Esophagus muscularis mucosa (tissue), 4 donors: ENCODE data around the gene FKBP2. TPM values are rescaled to one million over a fixed set of nuclear protein-coding genes. Genes with fewer than 3 reads are reported as not detected.

Source experiments
- DNase-seq: peaks from one replicate; pipeline ENCODE4 v3.0.0-alpha.2; 2017; ENCODE audit errors: extremely low spot score
- H3K27ac ChIP-seq, 4 donors: fragments of 200-600 bp; sonication (generic); replicated peaks in 1 of 4; 1 replicate in 3 of 4; 2 replicates in 1 of 4; pipeline ENCODE4 v1.5.1; 2016 to 2019; ENCODE audit warnings: mild to moderate bottlenecking in 1 of 4
- H3K27me3 ChIP-seq, 4 donors: fragments of 200-600 bp; sonication (generic); one replicate each; pipeline versions ENCODE4 v1.5.1 to v1.6.0; 2016 to 2019
- H3K36me3 ChIP-seq, 4 donors: fragments of 200-600 bp; sonication (generic); one replicate each; pipeline ENCODE4 v1.5.1; 2016 to 2019
- H3K4me1 ChIP-seq, 4 donors: fragments of 200-600 bp; sonication (generic); one replicate each; pipeline ENCODE4 v1.5.1; 2016 to 2019
- H3K4me3 ChIP-seq, 4 donors: fragments of 200-600 bp; sonication (generic); 1 replicate in 2 of 4; 2 replicates in 2 of 4; pipeline ENCODE4 v1.5.1; 2016 to 2019; ENCODE audit warnings: mild to moderate bottlenecking in 4 of 4, moderate library complexity in 1 of 4
- H3K9me3 ChIP-seq, 4 donors: fragments of 200-600 bp; sonication (generic); 1 replicate in 3 of 4; 2 replicates in 1 of 4; pipeline ENCODE4 v1.5.1; 2016 to 2019
- EP300 ChIP-seq: sonication (generic); formaldehyde crosslinking; IDR thresholded peaks from one replicate; pipeline ENCODE4 v1.6.1; 2017; ENCODE audit warnings: antibody characterized with exemption
- POLR2A ChIP-seq: fragments of 450-650 bp; IDR thresholded peaks from one replicate; pipeline ENCODE4 v1.6.1; 2017; ENCODE audit warnings: antibody characterized with exemption, moderate library complexity, mild to moderate bottlenecking, low read depth
- POLR2AphosphoS5 ChIP-seq, 2 donors: sonication (generic); formaldehyde crosslinking; IDR thresholded peaks; one replicate each; pipeline ENCODE4 v1.6.1; 2017; ENCODE audit warnings: antibody characterized with exemption in 2 of 2
- WGBS: methylation state at CpG from one replicate; pipeline ENCODE4 v1.1.5; 2018; 5-methylcytosine and 5-hydroxymethylcytosine counted together
- intact Hi-C: fragments of 100-400 bp; cut with DNase I; formaldehyde crosslinking; loops from one replicate; pipeline ENCODE4 v1.15.1; 2023
- total RNA-seq, 4 donors: library from RNA; depleted of rRNA; stranded (reverse); fragments of >200 nt; gene quantifications; one replicate each; pipeline versions ENCODE4 v1.1.0 to v1.2.1, GENCODE V29; 2016
- TF ChIP-seq, protein P1 (sequence below), 3 experiments: fragments of 200-600 bp in 2 of 3; fragments of 450-650 bp in 1 of 3; sonication (generic) in 2 of 3; IDR thresholded peaks; one replicate each; pipeline ENCODE4 v1.5.1; 2017 to 2019; ENCODE audit warnings: antibody characterized with exemption in 3 of 3, mild to moderate bottlenecking in 2 of 3, moderate library complexity in 1 of 3

Gene FKBP2
- total RNA-seq, 4 donors from 2014 or later, result 49.0 to 87.8 (median 65.5) TPM

DNA sequence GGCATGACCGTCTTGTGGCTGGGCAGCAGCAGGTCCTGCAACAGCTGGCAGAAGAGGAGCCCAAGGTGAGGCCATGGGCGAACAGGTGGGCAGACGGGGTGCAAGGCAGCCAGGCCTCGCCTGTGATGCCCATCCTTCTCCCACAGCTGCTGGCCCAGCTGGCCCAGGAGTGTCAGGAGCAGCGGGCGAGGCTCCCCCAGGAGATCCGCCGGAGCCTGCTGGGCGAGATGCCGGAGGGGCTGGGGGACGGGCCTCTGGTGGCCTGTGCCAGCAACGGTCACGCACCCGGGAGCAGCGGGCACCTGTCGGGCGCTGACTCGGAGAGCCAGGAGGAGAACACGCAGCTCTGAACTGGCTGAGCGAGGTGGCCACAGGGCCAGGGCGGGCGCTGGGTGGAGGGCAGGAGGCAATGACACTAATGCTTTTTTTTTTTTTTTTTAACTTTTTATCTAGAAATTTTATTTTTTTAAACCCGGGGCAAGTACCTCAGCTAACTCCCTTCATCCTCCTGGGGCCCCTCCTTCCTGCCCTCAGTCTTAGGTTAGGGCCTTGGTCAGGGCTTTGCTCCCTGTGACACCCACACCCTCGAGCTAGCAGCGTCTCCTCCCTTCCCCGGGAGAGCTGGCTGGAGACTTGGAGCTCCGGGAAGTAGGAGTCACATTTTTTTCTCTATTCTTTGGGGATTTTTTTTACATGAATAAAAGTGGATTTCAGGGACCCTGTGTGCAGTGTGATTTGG, 26.5 kb downstream of the FKBP2 start:
- no peaks in the 10 kb centered on the region for H3K9me3 ChIP-seq
- TF ChIP-seq, protein P1, sequence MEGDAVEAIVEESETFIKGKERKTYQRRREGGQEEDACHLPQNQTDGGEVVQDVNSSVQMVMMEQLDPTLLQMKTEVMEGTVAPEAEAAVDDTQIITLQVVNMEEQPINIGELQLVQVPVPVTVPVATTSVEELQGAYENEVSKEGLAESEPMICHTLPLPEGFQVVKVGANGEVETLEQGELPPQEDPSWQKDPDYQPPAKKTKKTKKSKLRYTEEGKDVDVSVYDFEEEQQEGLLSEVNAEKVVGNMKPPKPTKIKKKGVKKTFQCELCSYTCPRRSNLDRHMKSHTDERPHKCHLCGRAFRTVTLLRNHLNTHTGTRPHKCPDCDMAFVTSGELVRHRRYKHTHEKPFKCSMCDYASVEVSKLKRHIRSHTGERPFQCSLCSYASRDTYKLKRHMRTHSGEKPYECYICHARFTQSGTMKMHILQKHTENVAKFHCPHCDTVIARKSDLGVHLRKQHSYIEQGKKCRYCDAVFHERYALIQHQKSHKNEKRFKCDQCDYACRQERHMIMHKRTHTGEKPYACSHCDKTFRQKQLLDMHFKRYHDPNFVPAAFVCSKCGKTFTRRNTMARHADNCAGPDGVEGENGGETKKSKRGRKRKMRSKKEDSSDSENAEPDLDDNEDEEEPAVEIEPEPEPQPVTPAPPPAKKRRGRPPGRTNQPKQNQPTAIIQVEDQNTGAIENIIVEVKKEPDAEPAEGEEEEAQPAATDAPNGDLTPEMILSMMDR (IDR thresholded peaks at IDR 0.05), result no peak
- TF ChIP-seq POLR2A (no peak), EP300 (no peak), POLR2AphosphoS5 (IDR thresholded peaks at IDR 0.05) (no peak)
- H3K36me3 ChIP-seq, result peaks cover 13 to 51% (median 49%) of the 10 kb centered on the region in 4 donors
- H3K27ac ChIP-seq, result peak overlapping the region; percentile 91 to 98 (median 96)
- intact Hi-C loops, result loop anchor here (5.0 kb wide), 1 partner anchor 35 kb away; the partner anchor contains the start of gene CATSPERZ
- no peak overlapping the region for H3K4me3 ChIP-seq
- peaks cover 32 to 33% (median 33%) of the 10 kb centered on the region in 4 donors for H3K4me1 ChIP-seq
- 72% methylated on average over 24 of the region's 27 CpGs for WGBS
- H3K27me3 ChIP-seq, result no peaks in the 10 kb centered on the region
- no peak for DNase-seq

DNA sequence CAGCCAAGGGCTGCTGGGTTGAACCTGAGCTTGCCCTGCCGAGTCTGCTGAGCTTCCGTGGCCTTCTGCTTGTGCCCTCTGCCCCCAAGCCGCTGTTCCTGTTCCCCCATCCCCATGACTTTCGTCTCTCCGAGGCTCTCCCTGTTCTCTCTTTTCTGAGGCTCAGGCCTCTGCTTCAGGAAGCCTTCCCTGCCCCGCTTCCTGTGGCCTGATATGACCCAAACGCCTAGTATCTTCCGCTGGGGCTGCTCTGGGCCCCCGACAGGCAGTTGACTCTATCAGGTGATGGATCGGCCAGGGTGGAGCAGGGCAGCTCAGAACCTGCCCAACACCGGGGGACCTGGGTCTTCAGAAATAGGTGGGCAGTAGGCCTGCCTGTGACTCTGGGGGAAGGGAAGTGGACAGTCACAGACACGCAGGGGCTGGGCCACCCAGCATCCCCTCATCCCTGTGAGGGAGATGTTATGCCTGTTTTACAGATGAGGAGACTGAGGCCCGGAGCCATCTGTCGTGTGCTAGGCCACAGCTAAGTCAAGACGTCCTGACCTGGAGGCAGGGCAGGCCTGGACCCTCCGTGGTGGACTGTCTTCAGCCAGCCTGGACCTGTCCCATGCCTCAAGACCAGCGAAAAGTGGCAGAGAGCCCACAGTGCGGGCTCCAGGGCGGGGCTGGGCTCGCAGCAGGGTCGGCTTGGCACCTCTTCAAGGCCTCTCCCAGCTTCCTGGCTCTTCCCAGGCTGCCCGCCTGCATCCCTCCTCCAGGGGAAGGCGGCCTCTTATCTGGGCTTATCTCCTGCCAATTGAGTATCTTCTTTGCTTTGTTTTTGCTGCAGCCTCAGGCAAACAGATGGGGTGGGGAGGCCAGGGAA, 27.4 kb downstream of the FKBP2 start:
- TF ChIP-seq EP300 (no peak), POLR2A (no peak), POLR2AphosphoS5 (IDR thresholded peaks at IDR 0.05) (no peak)
- TF ChIP-seq, protein P1 (IDR thresholded peaks at IDR 0.05), result no peak
- Histone ChIP-seq H3K4me3 (peak overlapping the region; percentile 70 to 81 (median 78)), H3K36me3 (peaks cover 9 to 43% (median 41%) of the 10 kb centered on the region in 4 donors), H3K9me3 (no peaks in the 10 kb centered on the region), H3K4me1 (peaks cover 34 to 37% (median 35%) of the 10 kb centered on the region in 4 donors), H3K27me3 (no peaks in the 10 kb centered on the region), H3K27ac (peak overlapping the region; percentile 91 to 98 (median 96))
- intact Hi-C loops, result loop anchor here (5.0 kb wide), 1 partner anchor 34 kb away; the partner anchor contains the start of gene CATSPERZ
- WGBS, result 40% methylated on average over 17 of the region's 23 CpGs
- no peak for DNase-seq

DNA sequence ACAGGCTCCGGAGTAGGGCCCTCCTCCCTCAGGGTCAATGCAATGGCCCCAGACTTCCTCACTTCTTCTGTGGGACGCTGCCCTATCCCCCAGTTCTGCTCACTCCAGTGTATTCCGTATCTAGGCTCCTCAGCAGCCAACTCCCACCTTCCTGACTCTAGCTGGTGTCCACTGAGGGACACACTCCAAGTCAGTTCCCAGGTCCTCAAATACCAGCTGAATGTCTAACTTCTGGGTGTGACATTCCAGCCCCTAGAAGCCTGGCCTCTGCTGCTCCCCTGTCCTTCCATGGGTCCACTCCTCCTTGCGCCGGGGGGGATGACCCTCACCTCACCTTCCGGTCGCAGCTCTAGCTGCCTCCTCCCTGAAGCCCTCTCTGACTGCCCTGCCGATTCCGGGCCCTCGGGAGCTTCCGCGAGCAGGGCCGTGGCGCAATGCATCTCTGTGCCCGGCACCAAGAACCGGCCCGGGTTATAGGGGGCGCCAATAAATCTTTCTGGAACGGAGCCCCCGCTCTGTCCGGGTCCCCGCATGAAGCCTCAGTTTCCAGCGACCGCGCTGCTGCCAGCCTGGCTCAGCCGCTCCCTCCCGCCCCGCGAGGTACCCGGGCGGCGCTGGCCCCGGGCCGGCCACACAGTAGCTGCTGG, 28.1 kb downstream of the FKBP2 start:
- intact Hi-C loops, result loop anchor here (5.0 kb wide), 1 partner anchor 33 kb away; the partner anchor contains the start of gene CATSPERZ
- Histone ChIP-seq H3K9me3 (no peaks in the 10 kb centered on the region), H3K27ac (peak overlapping the region; percentile 91 to 98 (median 96)), H3K27me3 (no peaks in the 10 kb centered on the region), H3K4me1 (peaks cover 34 to 37% (median 36%) of the 10 kb centered on the region in 4 donors), H3K4me3 (peak overlapping the region; percentile 70 to 81 (median 78)), H3K36me3 (peaks cover 8 to 36% (median 34%) of the 10 kb centered on the region in 4 donors)
- TF ChIP-seq POLR2AphosphoS5 (IDR thresholded peaks at IDR 0.05) (peak in 1 of 2 donors; percentile 45), POLR2A (no peak)
- DNase-seq, result no peak
- WGBS, result 4% methylated on average over 5 of the region's 34 CpGs

DNA sequence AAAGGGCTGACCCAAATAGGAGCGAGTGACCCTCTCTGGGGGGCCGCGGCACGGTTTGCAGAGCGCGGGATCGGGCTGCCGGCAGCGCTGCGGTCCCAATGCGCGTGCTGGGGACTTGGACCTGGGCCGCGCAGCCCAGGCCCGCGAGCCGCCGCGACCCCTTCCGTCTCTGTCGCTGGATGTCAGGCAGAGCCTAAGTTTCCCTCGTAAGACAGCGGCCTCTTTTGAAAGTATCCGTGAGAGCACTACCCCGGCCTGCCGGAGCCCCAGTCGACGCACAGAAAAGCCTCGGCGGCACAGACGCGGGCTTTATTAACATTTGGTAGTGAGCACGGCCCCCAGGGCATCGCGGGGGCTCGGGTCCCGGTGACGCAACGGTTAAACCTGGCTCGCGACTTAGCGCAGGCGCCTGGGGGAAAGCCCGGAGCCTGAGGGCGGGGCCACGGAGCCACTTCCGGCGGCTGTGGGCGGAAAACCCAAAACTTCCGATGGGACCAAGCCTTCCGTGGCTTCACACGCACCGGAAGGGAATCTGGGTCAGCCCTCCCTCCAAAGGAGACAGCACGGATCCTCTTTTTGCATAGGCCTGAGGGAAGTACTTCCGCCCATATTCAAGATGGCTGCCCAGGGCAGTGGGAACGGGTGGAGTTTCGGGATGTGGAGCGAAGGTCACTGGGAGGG, 28.8 kb downstream of the FKBP2 start:
- H3K27me3 ChIP-seq, result no peaks in the 10 kb centered on the region
- TF ChIP-seq EP300, result no peak
- TF ChIP-seq, protein P1 (IDR thresholded peaks at IDR 0.05), result peak in 1 of 3 experiments; percentile 35
- TF ChIP-seq POLR2A, result peak; percentile 4
- peak in 1 of 2 donors; percentile 96 for TF ChIP-seq POLR2AphosphoS5 (IDR thresholded peaks at IDR 0.05)
- DNase-seq, result peak; percentile 99
- H3K27ac ChIP-seq, result peak overlapping the region; percentile 91 to 98 (median 96)
- WGBS, result 2% methylated on average over 26 of the region's 58 CpGs
- intact Hi-C loops, result loop anchor here (5.0 kb wide), 1 partner anchor 33 kb away; the partner anchor contains the start of gene CATSPERZ
- peaks cover 1 to 29% (median 27%) of the 10 kb centered on the region in 4 donors for H3K36me3 ChIP-seq
- peak overlapping the region; percentile 70 to 81 (median 78) for H3K4me3 ChIP-seq
- H3K4me1 ChIP-seq, result peaks cover 34 to 37% (median 36%) of the 10 kb centered on the region in 4 donors
- H3K9me3 ChIP-seq, result no peaks in the 10 kb centered on the region
